PC-3 (cell line): ENCODE results near the gene SP7. TPM values are rescaled to one million over a fixed set of nuclear protein-coding genes. Genes with fewer than 3 reads are reported as not detected.

Experiments
- ATAC-seq: fragments of 200-7000 bp; cut with Tn5 transposase; 2 replicates; pipeline ENCODE4 v1.9.1; 2020; ENCODE audit warnings: mild to moderate bottlenecking, moderate library complexity
- BruUV-seq: library from RNA; stranded (reverse); fragments of 400-500 nt; replicated peaks from 2 replicates; lab custom pipeline; 2021; lab: Mats Ljungman, UMichigan
- CTCF ChIA-PET: fragments of 300-600 bp; sonication (Branson Sonifier 250); formaldehyde crosslinking; loops from one replicate; lab custom pipeline; 2022; ENCODE audit warnings: antibody characterized with exemption; lab: Charles Lee
- POLR2A ChIA-PET: fragments of 300-600 bp; sonication (Branson Sonifier 250); formaldehyde crosslinking; loops from one replicate; lab custom pipeline; 2022; ENCODE audit warnings: antibody characterized with exemption; ENCODE audit not compliant: unreplicated experiment; lab: Charles Lee
- DNase-seq: peaks from one replicate; pipeline ENCODE4 v3.0.0-alpha.2; 2015
- H2AFZ ChIP-seq: fragments of 300-600 bp; sonication (generic); 2 replicates; pipeline ENCODE4 v1.6.0; 2016; ENCODE audit warnings: antibody characterized with exemption, low read length
- H3F3A ChIP-seq: fragments of 300-600 bp; sonication (generic); one replicate; pipeline ENCODE4 v1.6.0; 2017; ENCODE audit warnings: antibody characterized with exemption, low read length, control low read depth, mild to moderate bottlenecking; ENCODE audit not compliant: unreplicated experiment
- H3K27ac ChIP-seq: fragments of 300-600 bp; sonication (generic); 2 replicates; pipeline ENCODE4 v1.5.1; 2016; ENCODE audit warnings: mild to moderate bottlenecking, low read length
- H3K27me3 ChIP-seq: fragments of 300-600 bp; sonication (generic); 2 replicates; pipeline ENCODE4 v1.6.1; 2016; ENCODE audit warnings: low read length, mixed read lengths
- H3K36me3 ChIP-seq: fragments of 300-600 bp; sonication (generic); 2 replicates; pipeline ENCODE4 v1.6.1; 2016; ENCODE audit warnings: low read depth, mixed run types, low read length, mixed read lengths
- H3K4me1 ChIP-seq: fragments of 300-600 bp; sonication (generic); 2 replicates; pipeline ENCODE4 v1.5.1; 2016; ENCODE audit warnings: low read length; ENCODE audit not compliant: insufficient read depth
- H3K4me2 ChIP-seq: fragments of 300-600 bp; sonication (generic); 2 replicates; pipeline ENCODE4 v1.6.0; 2016; ENCODE audit warnings: low read length
- H3K4me3 ChIP-seq: fragments of 300-600 bp; sonication (generic); 2 replicates; pipeline ENCODE4 v1.5.1; 2016; ENCODE audit warnings: mild to moderate bottlenecking, low read length, mixed read lengths
- H3K79me2 ChIP-seq: fragments of 300-600 bp; sonication (generic); 2 replicates; pipeline ENCODE4 v1.6.1; 2017; ENCODE audit warnings: low read length, mixed read lengths
- H3K9ac ChIP-seq: fragments of 300-600 bp; sonication (generic); 2 replicates; pipeline ENCODE4 v1.6.0; 2016; ENCODE audit warnings: mild to moderate bottlenecking, low read length
- H3K9me2 ChIP-seq: fragments of 300-600 bp; sonication (generic); replicated peaks from 2 replicates; pipeline ENCODE4 v1.6.1; 2016; ENCODE audit warnings: mixed run types, low read length, mixed read lengths
- H3K9me3 ChIP-seq: fragments of 300-600 bp; sonication (generic); 2 replicates; pipeline ENCODE4 v1.6.1; 2016; ENCODE audit warnings: low read length, mixed read lengths
- H4K20me1 ChIP-seq: fragments of 300-600 bp; sonication (generic); 2 replicates; pipeline ENCODE4 v1.6.1; 2016; ENCODE audit warnings: low read length, mixed read lengths
- CTCF ChIP-seq: fragments of 300-600 bp; sonication (generic); conservative IDR thresholded peaks from 2 replicates; pipeline ENCODE4 v1.5.1; 2017; ENCODE audit warnings: antibody characterized with exemption, low read depth, mild to moderate bottlenecking, low read length
- EZH2 ChIP-seq: fragments of 300-600 bp; sonication (generic); IDR thresholded peaks from one replicate; pipeline ENCODE4 v1.6.1; 2017; ENCODE audit warnings: antibody characterized with exemption, mild to moderate bottlenecking, low read length; ENCODE audit not compliant: unreplicated experiment
- EZH2phosphoT487 ChIP-seq: fragments of 300-600 bp; sonication (generic); IDR thresholded peaks from 2 replicates; pipeline ENCODE4 v1.6.1; 2018; ENCODE audit warnings: mild to moderate bottlenecking, antibody characterized with exemption, low read length, borderline replicate concordance
- intact Hi-C: fragments of 100-400 bp; cut with micrococcal nuclease; formaldehyde crosslinking; loops from 2 replicates; pipeline ENCODE4 v1.9.0; 2023
- total RNA-seq: library from RNA; depleted of rRNA; stranded (reverse); fragments of >200 nt; gene quantifications from 2 replicates; pipeline ENCODE4 v1.2.3, GENCODE V29; 2014

SP7 gene
- total RNA-seq, 1 experiment from 2014 or later, result not detected

GRCh38 chr12:53320352-53321195 is 15.6 kb downstream of the SP7 start:
- POLR2A ChIA-PET, result interaction anchor here (1.0 to 1.4 kb wide), 4 partner anchors 18 to 100 kb away, joined by 3 to 14 read pairs (median 12); partner anchors contain the start of genes MYG1 and PFDN5
- H3K9me3 ChIP-seq, result no peaks in the 10 kb centered on the region
- no peak for DNase-seq
- peak overlapping the region; percentile 92 for H3K9ac ChIP-seq
- H3F3A ChIP-seq, result no peaks in the 10 kb centered on the region
- peak overlapping the region; percentile 95 for H2AFZ ChIP-seq
- intact Hi-C loops, result loop anchor here (1.0 kb wide), 1 partner anchor 25 kb away; the partner anchor contains the start of gene PFDN5
- no peak for ATAC-seq
- H3K4me1 ChIP-seq, result peaks cover 22% of the 10 kb centered on the region
- no peaks in the 10 kb centered on the region for H3K9me2 ChIP-seq
- CTCF ChIA-PET, result interaction anchor here (0.6 to 1.8 kb wide), 19 partner anchors 11 to 671 kb away, joined by 3 to 17 read pairs (median 4); partner anchors contain the start of genes ESPL1, MYG1, PFDN5 and TARBP2
- H3K4me2 ChIP-seq, result peak overlapping the region; percentile 91
- H3K27me3 ChIP-seq, result no peaks in the 10 kb centered on the region
- H3K4me3 ChIP-seq, result peak overlapping the region; percentile 88
- peaks cover 3% of the 10 kb centered on the region for H3K36me3 ChIP-seq
- BruUV-seq, result TSS peak; percentile 83
- peak overlapping the region; percentile 87 for H3K27ac ChIP-seq
- H4K20me1 ChIP-seq, result no peaks in the 10 kb centered on the region
- TF ChIP-seq EZH2 (no peak), CTCF (no peak), EZH2phosphoT487 (no peak)
- peaks cover 7% of the 10 kb centered on the region; the same call in 1 of the 2 replicates for H3K79me2 ChIP-seq

GRCh38 chr12:53313996-53314395 is 22.2 kb downstream of the SP7 start:
- no peaks in the 10 kb centered on the region for H3K9me2 ChIP-seq
- DNase-seq (no peak), ATAC-seq (no peak)
- TF ChIP-seq EZH2 (no peak), EZH2phosphoT487 (no peak), CTCF (no peak)
- intact Hi-C loops, result no loop called here
- no peak overlapping the region for H3K27ac ChIP-seq
- no peaks in the 10 kb centered on the region for H4K20me1 ChIP-seq
- H3K4me2 ChIP-seq, result no peak overlapping the region
- no peak overlapping the region for H3K9ac ChIP-seq
- ChIA-PET POLR2A (no interaction called here), CTCF (no interaction called here)
- no peak overlapping the region for H3K4me3 ChIP-seq
- no peaks in the 10 kb centered on the region for H3K9me3 ChIP-seq
- BruUV-seq, result no TSS peak
- no peaks in the 10 kb centered on the region for H3K27me3 ChIP-seq
- H3K79me2 ChIP-seq, result no peaks in the 10 kb centered on the region
- H3F3A ChIP-seq, result no peaks in the 10 kb centered on the region
- no peak overlapping the region for H2AFZ ChIP-seq
- peaks cover 5% of the 10 kb centered on the region for H3K36me3 ChIP-seq
- no peaks in the 10 kb centered on the region for H3K4me1 ChIP-seq

- no peaks in the 10 kb centered on the region for H4K20me1 ChIP-seq
- no peak overlapping the region for H3K4me3 ChIP-seq
- no peaks in the 10 kb centered on the region for H3F3A ChIP-seq
- H3K9me2 ChIP-seq, result no peaks in the 10 kb centered on the region
- DNase-seq, result no peak
- H2AFZ ChIP-seq, result no peak overlapping the region
- no peak overlapping the region for H3K4me2 ChIP-seq
- H3K4me1 ChIP-seq, result no peaks in the 10 kb centered on the region
- ChIA-PET CTCF (no interaction called here), POLR2A (no interaction called here)
- no peak for ATAC-seq
- no peaks in the 10 kb centered on the region; the same call in 1 of the 2 replicates for H3K79me2 ChIP-seq
- H3K9ac ChIP-seq, result no peak overlapping the region
- BruUV-seq, result no TSS peak
- no peaks in the 10 kb centered on the region for H3K27me3 ChIP-seq
- intact Hi-C loops, result no loop called here
- H3K36me3 ChIP-seq, result peaks cover 18% of the 10 kb centered on the region; the same call in 1 of the 2 replicates
- no peak overlapping the region for H3K27ac ChIP-seq
- TF ChIP-seq CTCF (no peak), EZH2phosphoT487 (no peak), EZH2 (no peak)
- H3K9me3 ChIP-seq, result no peaks in the 10 kb centered on the region
Observed at GRCh38 chr12:53308276-53308675, 27.9 kb downstream of the SP7 start.
